Neural cell (in vitro differentiated cells): Measurements from ENCODE around the gene CLDN14. TPM values are rescaled to one million over a fixed set of nuclear protein-coding genes. Genes with fewer than 3 reads are reported as not detected.

Source experiments
- H2AFZ ChIP-seq: fragments of 200-600, 300-800 bp; sonication (generic), shearing (Covaris generic); 2 replicates; pipeline ENCODE4 v1.6.0; 2014; ENCODE audit warnings: low read depth, mild to moderate bottlenecking, antibody characterized with exemption, low read length, moderate library complexity
- H3F3A ChIP-seq: fragments of 200-600 bp; shearing (Covaris generic); 2 replicates; pipeline ENCODE4 v1.6.1; 2016; ENCODE audit warnings: mild to moderate bottlenecking, moderate library complexity, mixed read lengths, antibody characterized with exemption, low read length; ENCODE audit not compliant: insufficient read depth, poor library complexity, severe bottlenecking
- H3K27ac ChIP-seq: fragments of 200-600, 300-800 bp; sonication (generic), shearing (Covaris generic); 2 replicates; pipeline ENCODE4 v1.5.1; 2014; ENCODE audit warnings: mild to moderate bottlenecking, low read length, moderate library complexity
- H3K27me3 ChIP-seq: fragments of 300-800, 200-600 bp; sonication (generic), shearing (Covaris generic); 2 replicates; pipeline ENCODE4 v1.6.0; 2014; ENCODE audit warnings: mild to moderate bottlenecking, low read depth, low read length, moderate library complexity; ENCODE audit not compliant: insufficient read depth
- H3K36me3 ChIP-seq: fragments of 300-800, 200-600 bp; sonication (generic), shearing (Covaris generic); 2 replicates; pipeline ENCODE4 v1.5.1; 2014; ENCODE audit warnings: mild to moderate bottlenecking, antibody characterized with exemption, low read length, moderate library complexity; ENCODE audit not compliant: insufficient read depth
- H3K4me2 ChIP-seq: fragments of 300-800, 200-600 bp; sonication (generic), shearing (Covaris generic); 2 replicates; pipeline ENCODE4 v1.6.0; 2014; ENCODE audit warnings: mild to moderate bottlenecking, low read length
- H3K4me3 ChIP-seq: fragments of 300-800, 200-600 bp; sonication (generic), shearing (Covaris generic); 2 replicates; pipeline ENCODE4 v1.5.1; 2014; ENCODE audit warnings: mild to moderate bottlenecking, low read length, moderate library complexity
- H3K79me2 ChIP-seq: fragments of 200-600 bp; shearing (Covaris generic); replicated peaks from 2 replicates; pipeline ENCODE4 v1.6.0; 2014; ENCODE audit warnings: mild to moderate bottlenecking, low read length, moderate library complexity; ENCODE audit not compliant: insufficient read depth
- H3K9ac ChIP-seq: fragments of 300-800, 200-600 bp; sonication (generic), shearing (Covaris generic); 2 replicates; pipeline ENCODE4 v1.6.1; 2016; ENCODE audit warnings: mild to moderate bottlenecking, low read length, mixed read lengths
- H3K9me2 ChIP-seq: fragments of 200-600 bp; shearing (Covaris generic); 2 replicates; pipeline ENCODE4 v1.6.1; 2016; ENCODE audit warnings: mild to moderate bottlenecking, low read length, mixed read lengths; ENCODE audit not compliant: insufficient read depth
- H3K9me3 ChIP-seq: fragments of 200-600, 300-800 bp; sonication (generic), shearing (Covaris generic); 2 replicates; pipeline ENCODE4 v1.6.1; 2016; ENCODE audit warnings: mild to moderate bottlenecking, mixed run types, low read length, moderate library complexity, mixed read lengths
- H4K20me1 ChIP-seq: fragments of 200-600 bp; shearing (Covaris generic); 2 replicates; pipeline ENCODE4 v1.6.1; 2016; ENCODE audit warnings: mild to moderate bottlenecking, mixed run types; ENCODE audit not compliant: insufficient read depth
- CTCF ChIP-seq: fragments of 450-650 bp; IDR thresholded peaks from 2 replicates; pipeline ENCODE4 v1.5.1; 2014; ENCODE audit warnings: antibody characterized with exemption, mild to moderate bottlenecking, moderate library complexity; ENCODE audit not compliant: poor library complexity, severe bottlenecking
- EP300 ChIP-seq: fragments of 450-650 bp; conservative IDR thresholded peaks from 2 replicates; pipeline ENCODE4 v1.6.1; 2014; ENCODE audit warnings: antibody characterized with exemption, mild to moderate bottlenecking, moderate library complexity; ENCODE audit not compliant: poor library complexity, severe bottlenecking
- EZH2 ChIP-seq: fragments of 200-600, 300-800 bp; shearing (Covaris generic), sonication (generic); IDR thresholded peaks from 2 replicates; pipeline ENCODE4 v1.6.1; 2014; ENCODE audit warnings: antibody characterized with exemption, low read length, borderline replicate concordance, mild to moderate bottlenecking; ENCODE audit not compliant: insufficient read depth, poor library complexity, severe bottlenecking
- MXI1 ChIP-seq: fragments of 450-650 bp; conservative IDR thresholded peaks from 2 replicates; pipeline ENCODE4 v1.6.1; 2014; ENCODE audit warnings: antibody characterized with exemption, mild to moderate bottlenecking; ENCODE audit not compliant: poor library complexity, severe bottlenecking
- POLR2AphosphoS5 ChIP-seq: IDR thresholded peaks from 2 replicates; pipeline ENCODE4 v1.6.1; 2012
- RAD21 ChIP-seq: fragments of 450-650 bp; conservative IDR thresholded peaks from 2 replicates; pipeline ENCODE4 v1.6.1; 2014; ENCODE audit warnings: antibody characterized with exemption, mild to moderate bottlenecking, moderate library complexity
- REST ChIP-seq: IDR thresholded peaks from 2 replicates; pipeline ENCODE4 v1.6.1; 2012; ENCODE audit warnings: borderline replicate concordance
- SMC3 ChIP-seq: fragments of 450-650 bp; conservative IDR thresholded peaks from 2 replicates; pipeline ENCODE4 v1.6.1; 2014; ENCODE audit warnings: antibody characterized with exemption, mild to moderate bottlenecking, moderate library complexity; ENCODE audit not compliant: poor library complexity
- TAF1 ChIP-seq: IDR thresholded peaks from 2 replicates; pipeline ENCODE4 v1.6.1; 2012; ENCODE audit warnings: low read depth
- polyA plus RNA-seq: library from polyadenylated mRNA; depleted of rRNA; stranded (reverse); fragments of >200 nt; gene quantifications from 2 replicates; pipeline ENCODE4 v1.2.3, GENCODE V29; 2014

Gene CLDN14
- polyA plus RNA-seq, 1 donor from 2014 or later = not detected

DNA sequence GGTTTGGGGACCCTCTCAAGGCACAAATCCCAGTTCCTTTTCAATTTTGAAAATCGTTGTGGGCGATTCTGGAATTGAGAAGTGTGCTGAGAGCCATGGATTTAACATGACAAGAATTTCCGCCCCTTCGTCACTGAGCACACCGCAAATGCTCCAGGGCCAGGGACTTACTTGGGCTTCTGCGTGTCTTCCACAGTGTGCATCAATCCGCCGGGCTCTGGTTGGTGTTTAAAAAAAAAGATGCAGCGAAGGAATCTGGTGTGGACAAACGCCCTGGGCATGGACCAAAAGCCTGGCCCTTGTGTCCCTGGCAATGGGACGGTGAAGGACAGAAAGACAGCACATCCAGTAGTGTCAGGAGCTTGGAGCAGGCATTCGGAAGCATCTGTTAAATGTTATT, 696 bp upstream of the CLDN14 start:
- Histone ChIP-seq H3K9me3 (no peaks in the 10 kb centered on the region), H3K4me3 (no peak overlapping the region), H3K9me2 (no peaks in the 10 kb centered on the region), H4K20me1 (no peaks in the 10 kb centered on the region), H3K27me3 (no peaks in the 10 kb centered on the region), H2AFZ (no peak overlapping the region), H3K4me2 (no peak overlapping the region), H3F3A (no peaks in the 10 kb centered on the region), H3K9ac (no peak overlapping the region), H3K27ac (no peak overlapping the region), H3K79me2 (no peaks in the 10 kb centered on the region), H3K36me3 (no peaks in the 10 kb centered on the region)
- no peak for TF ChIP-seq EZH2
- no peak for TF ChIP-seq MXI1
- no peak for TF ChIP-seq CTCF
- TF ChIP-seq EP300 = no peak
- TF ChIP-seq RAD21 = no peak
- TF ChIP-seq SMC3 = no peak
- TF ChIP-seq POLR2AphosphoS5 = no peak
- no peak for TF ChIP-seq REST
- no peak for TF ChIP-seq TAF1

DNA sequence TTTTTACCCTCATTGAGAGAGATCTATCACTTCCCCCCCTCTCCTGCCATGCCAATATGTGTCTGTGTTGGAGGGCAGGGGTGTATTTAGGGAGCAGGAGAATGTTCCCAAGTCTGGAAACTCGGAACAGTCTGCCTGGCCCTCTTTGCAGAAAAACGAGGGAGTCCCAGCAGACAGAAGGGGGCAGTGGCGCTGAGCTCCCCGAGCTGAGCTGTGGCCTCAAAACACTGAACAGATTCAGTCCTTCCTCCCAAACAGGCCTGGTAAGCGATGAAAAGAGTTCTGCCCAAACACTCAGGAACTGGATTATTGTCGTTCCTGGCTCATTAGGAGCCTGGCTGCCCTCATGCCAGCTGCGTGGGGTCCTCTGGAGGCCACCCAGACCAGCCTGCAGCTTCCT, 981 bp downstream of the CLDN14 start:
- no peak overlapping the region for H3K4me3 ChIP-seq
- no peaks in the 10 kb centered on the region for H3K36me3 ChIP-seq
- H3K9me2 ChIP-seq = no peaks in the 10 kb centered on the region
- H3K27ac ChIP-seq = no peak overlapping the region
- H4K20me1 ChIP-seq = no peaks in the 10 kb centered on the region
- H3K4me2 ChIP-seq = no peak overlapping the region
- no peaks in the 10 kb centered on the region for H3K79me2 ChIP-seq
- TF ChIP-seq RAD21 = no peak
- TF ChIP-seq POLR2AphosphoS5 = no peak
- no peak for TF ChIP-seq CTCF
- no peak for TF ChIP-seq TAF1
- no peak for TF ChIP-seq REST
- no peak for TF ChIP-seq EZH2
- TF ChIP-seq SMC3 = no peak
- TF ChIP-seq EP300 = no peak
- no peak for TF ChIP-seq MXI1
- H2AFZ ChIP-seq = no peak overlapping the region
- no peaks in the 10 kb centered on the region for H3K9me3 ChIP-seq
- no peak overlapping the region for H3K9ac ChIP-seq
- no peaks in the 10 kb centered on the region for H3F3A ChIP-seq
- no peaks in the 10 kb centered on the region for H3K27me3 ChIP-seq
